D721Med (cell line): ENCODE data around the gene LRP11.

Experiments used
- DNase-seq: peaks from one replicate; pipeline ENCODE4 v3.0.0; 2011; ENCODE audit warnings: low spot score; ENCODE audit not compliant: insufficient read length
- FAIRE-seq: peaks from 2 replicates; lab custom pipeline; 2011; peaks lifted over from hg19 to GRCh38; lab: Jason Lieb, UNC
- CTCF ChIP-seq: IDR thresholded peaks from 2 replicates; pipeline ENCODE4 v1.5.1; 2012; ENCODE audit warnings: mild to moderate bottlenecking, control low read depth; ENCODE audit not compliant: insufficient read depth; ENCODE audit errors: missing control alignments

Gene LRP11

GRCh38 chr6:149889326-149889725 is 25.2 kb upstream of the LRP11 start:
- DNase-seq (no peak), FAIRE-seq (no peak)
- no peak for TF ChIP-seq CTCF

GRCh38 chr6:149888659-149889058 is 24.5 kb upstream of the LRP11 start:
- TF ChIP-seq CTCF, result no peak

DNA sequence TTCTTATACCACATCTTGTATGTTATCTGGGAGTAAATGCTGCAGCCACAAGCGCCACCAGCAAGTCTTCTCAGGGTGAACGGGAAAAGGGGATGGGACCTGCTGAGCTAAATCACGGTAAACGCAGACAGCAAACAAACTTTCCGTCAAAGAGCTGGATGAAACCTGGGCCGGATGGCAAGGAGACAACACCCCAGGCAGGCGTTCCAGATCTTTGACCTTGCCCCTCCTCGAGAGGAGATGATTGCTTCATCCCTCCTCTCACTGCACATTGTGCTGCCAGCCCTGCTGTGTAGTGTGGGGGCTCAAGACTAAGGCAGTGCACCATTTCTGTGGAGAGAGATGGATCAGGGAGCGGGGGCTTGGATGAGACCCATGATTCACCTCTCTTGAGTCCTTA is 23.9 kb upstream of the LRP11 start:
- no peak for DNase-seq
- TF ChIP-seq CTCF, result no peak
- FAIRE-seq, result no peak

More at GRCh38 chr6:149888659-149889058, 24.5 kb upstream of the LRP11 start:
- FAIRE-seq (no peak), DNase-seq (no peak)

DNA sequence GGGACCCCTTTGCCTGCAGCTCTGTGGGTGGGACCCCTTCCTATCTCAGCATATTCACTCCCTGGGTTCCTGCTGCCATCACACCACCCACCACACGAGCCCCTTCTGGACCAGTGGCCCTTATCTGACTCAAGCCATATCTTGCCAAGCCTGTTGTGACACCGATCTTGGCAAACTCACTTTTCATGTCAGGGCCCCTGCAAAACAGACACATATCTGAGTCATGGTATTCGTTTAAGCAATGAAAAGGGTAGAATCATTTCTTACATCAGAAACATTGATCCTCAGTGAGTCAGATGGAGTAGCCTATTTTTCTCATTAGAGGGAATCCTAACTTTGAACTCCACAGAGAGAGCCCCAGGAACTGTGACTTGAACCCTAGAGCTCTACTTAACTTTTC is 23.2 kb upstream of the LRP11 start:
- no peak for TF ChIP-seq CTCF
- FAIRE-seq (no peak), DNase-seq (no peak)

DNA sequence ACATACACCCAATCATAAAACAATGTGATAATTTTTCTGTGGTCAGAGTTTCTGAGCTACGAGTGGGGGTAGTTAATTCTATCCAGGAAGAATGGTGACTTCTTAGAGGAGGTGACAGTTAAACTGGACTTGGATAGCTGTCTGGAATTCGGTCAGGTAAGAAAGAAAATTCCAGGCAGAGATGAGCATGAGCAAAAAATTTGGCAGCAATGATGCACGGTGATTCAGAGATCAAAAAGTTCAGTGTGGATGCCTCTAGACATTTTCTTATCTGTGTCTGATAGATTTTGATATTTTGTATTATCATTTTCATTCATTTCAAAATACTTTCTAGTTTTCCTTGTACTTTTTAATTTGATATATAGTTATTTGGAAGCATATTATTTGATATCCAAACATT is 21.7 kb upstream of the LRP11 start:
- no peak for FAIRE-seq
- no peak for TF ChIP-seq CTCF
- DNase-seq, result no peak

- no peak for DNase-seq
- FAIRE-seq, result no peak
- TF ChIP-seq CTCF, result no peak
These were observed 20.5 kb upstream of the LRP11 start for GRCh38 chr6:149884617-149885016.

DNA sequence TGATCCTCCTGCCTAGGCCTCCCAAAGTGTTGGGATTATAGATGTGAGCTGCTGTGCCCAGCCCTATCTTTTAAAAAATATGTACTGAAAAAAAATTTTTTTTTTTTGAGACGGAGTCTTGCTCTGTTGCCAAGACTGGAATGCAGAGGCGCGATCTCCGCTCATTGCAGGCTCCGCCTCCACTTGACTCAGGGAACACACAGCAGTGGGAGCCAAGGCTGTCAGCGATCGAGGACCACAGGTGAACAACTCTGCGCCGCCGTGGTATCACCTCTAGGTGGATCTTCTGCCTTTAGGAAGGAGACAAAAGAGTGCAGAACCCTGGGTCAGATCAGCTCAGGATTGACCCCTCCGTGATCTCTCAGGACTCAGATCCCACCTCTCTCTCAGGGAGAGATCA is 20.1 kb upstream of the LRP11 start:
- FAIRE-seq, result no peak
- DNase-seq, result no peak
- no peak for TF ChIP-seq CTCF
